Ovary (tissue), 9 donors: ENCODE data around the gene QTRT2. TPM values are rescaled to one million over a fixed set of nuclear protein-coding genes. Genes with fewer than 3 reads are reported as not detected.

Experiments used
- DNase-seq, 5 donors: peaks; one replicate each; pipeline ENCODE4 v3.0.0-alpha.2; 2019 to 2020
- H3K27ac ChIP-seq, 2 donors: fragments of 200-600 bp; one replicate each; pipeline versions ENCODE4 v1.5.1 to v1.8.0; 2019 to 2022
- H3K27me3 ChIP-seq: fragments of 200-600 bp; one replicate; pipeline ENCODE4 v1.8.0; 2022
- H3K36me3 ChIP-seq: fragments of 200-600 bp; sonication (generic); one replicate; pipeline ENCODE4 v1.5.1; 2019
- H3K4me1 ChIP-seq: one replicate; pipeline ENCODE4 v1.8.1; 2013; ENCODE audit warnings: mild to moderate bottlenecking, moderate library complexity; ENCODE audit not compliant: insufficient read depth
- H3K4me3 ChIP-seq: fragments of 200-600 bp; sonication (generic); one replicate; pipeline ENCODE4 v1.5.1; 2017
- H3K9me3 ChIP-seq, 2 donors: fragments of 200-600 bp in 1 of 2; sonication (generic) in 1 of 2; one replicate each; pipeline versions ENCODE4 v1.5.1 to v1.8.1; 2013 to 2019; ENCODE audit warnings: mild to moderate bottlenecking in 1 of 2, moderate library complexity in 1 of 2
- EP300 ChIP-seq: sonication (generic); formaldehyde crosslinking; IDR thresholded peaks from one replicate; pipeline ENCODE4 v1.6.1; 2017; ENCODE audit warnings: antibody characterized with exemption
- POLR2A ChIP-seq: fragments of 450-650 bp; IDR thresholded peaks from one replicate; pipeline ENCODE4 v1.6.1; 2017; ENCODE audit warnings: antibody characterized with exemption, mild to moderate bottlenecking, moderate library complexity
- WGBS, 3 donors: extraction: QIAGEN DNeasy Blood & Tissue Kit in 1 of 3; methylation state at CpG; one replicate each; pipeline versions ENCODE4 v1.1.5 to v1.1.7; 2013 to 2017; 5-methylcytosine and 5-hydroxymethylcytosine counted together
- intact Hi-C, 4 donors: fragments of 100-400 bp; cut with DNase I; formaldehyde crosslinking; loops; one replicate each; pipeline versions ENCODE4 v1.11.0 to v1.15.1; 2022 to 2023
- polyA plus RNA-seq, 2 donors: library from polyadenylated mRNA; stranded (reverse); fragments of 200-250 nt in 1 of 2; fragments of 350-450 nt in 1 of 2; fragmentation: Illumina TruSeq in 1 of 2; extraction: RNeasy Lipid Tissue Mini Kit (QIAGEN cat#74804) in 1 of 2; gene quantifications; one replicate each; pipeline ENCODE4 v1.2.3, GENCODE V29; 2013 to 2014
- total RNA-seq, 7 donors: library from RNA; depleted of rRNA in 2 of 7; stranded (reverse); fragments of >200 nt in 2 of 7; fragmentation: NEBNext Ultra II Directional in 3 of 7; extraction: Animal tissue kit (Norgen Biotek cat#: 25700) in 3 of 7; gene quantifications; one replicate each; pipeline versions ENCODE4 v1.1.0 to v1.2.4, GENCODE V29; 2016 to 2023
- TF ChIP-seq, protein P1 (sequence below), 3 donors: fragments of 450-650 bp in 2 of 3; fragments of 200-600 bp in 1 of 3; IDR thresholded peaks; one replicate each; pipeline versions ENCODE4 v1.5.1 to v1.8.0; 2016 to 2022; ENCODE audit warnings: antibody characterized with exemption in 3 of 3, mild to moderate bottlenecking in 1 of 3
- donor health status: DM: no; HTN: no; CAD: no; lungs with moderate emphysema.
- donor health status: DM: no; HTN: no; CAD: no.
- donor health status: Bipolar disorder and iron deficiency.
- donor health status: DM: yes; HTN: yes; CAD: no.
- donor health status: DM: no; HTN: no; CAD: no.
- donor health status: DM: yes; HTN: yes; CAD: no.

The QTRT2 gene
- total and polyA plus RNA-seq, 9 donors, result 6.4 to 32.6 (median 20.3) TPM

- Histone ChIP-seq H3K9me3 (no peaks in the 10 kb centered on the region), H3K4me3 (no peak overlapping the region), H3K36me3 (no peaks in the 10 kb centered on the region), H3K27ac (no peak overlapping the region), H3K4me1 (no peaks in the 10 kb centered on the region), H3K27me3 (no peaks in the 10 kb centered on the region)
- no peak for DNase-seq
- intact Hi-C loops, result no loop called here
- TF ChIP-seq POLR2A (no peak), EP300 (no peak)
- 85 to 93% (median 89%) methylated on average over 2 of the region's 2 CpGs for WGBS, 3 donors
Observed at GRCh38 chr3:114052216-114052615, 4.3 kb upstream of the QTRT2 start.

GRCh38 chr3:114057011-114057347 is 442 bp downstream of the QTRT2 start:
- Histone ChIP-seq H3K27ac (peak overlapping the region in 1 of 2 donors; percentile 36), H3K4me1 (peaks cover 4% of the 10 kb centered on the region), H3K36me3 (no peaks in the 10 kb centered on the region), H3K4me3 (peak overlapping the region; percentile 75), H3K27me3 (no peaks in the 10 kb centered on the region), H3K9me3 (no peaks in the 10 kb centered on the region)
- TF ChIP-seq EP300, result no peak
- TF ChIP-seq, protein P1, sequence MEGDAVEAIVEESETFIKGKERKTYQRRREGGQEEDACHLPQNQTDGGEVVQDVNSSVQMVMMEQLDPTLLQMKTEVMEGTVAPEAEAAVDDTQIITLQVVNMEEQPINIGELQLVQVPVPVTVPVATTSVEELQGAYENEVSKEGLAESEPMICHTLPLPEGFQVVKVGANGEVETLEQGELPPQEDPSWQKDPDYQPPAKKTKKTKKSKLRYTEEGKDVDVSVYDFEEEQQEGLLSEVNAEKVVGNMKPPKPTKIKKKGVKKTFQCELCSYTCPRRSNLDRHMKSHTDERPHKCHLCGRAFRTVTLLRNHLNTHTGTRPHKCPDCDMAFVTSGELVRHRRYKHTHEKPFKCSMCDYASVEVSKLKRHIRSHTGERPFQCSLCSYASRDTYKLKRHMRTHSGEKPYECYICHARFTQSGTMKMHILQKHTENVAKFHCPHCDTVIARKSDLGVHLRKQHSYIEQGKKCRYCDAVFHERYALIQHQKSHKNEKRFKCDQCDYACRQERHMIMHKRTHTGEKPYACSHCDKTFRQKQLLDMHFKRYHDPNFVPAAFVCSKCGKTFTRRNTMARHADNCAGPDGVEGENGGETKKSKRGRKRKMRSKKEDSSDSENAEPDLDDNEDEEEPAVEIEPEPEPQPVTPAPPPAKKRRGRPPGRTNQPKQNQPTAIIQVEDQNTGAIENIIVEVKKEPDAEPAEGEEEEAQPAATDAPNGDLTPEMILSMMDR (IDR thresholded peaks at IDR 0.05), result no peak
- TF ChIP-seq POLR2A, result no peak
- WGBS, 3 donors, result 0% methylated on average over 8 of the region's 8 CpGs
- no peak for DNase-seq
- intact Hi-C loops, result no loop called here

DNA sequence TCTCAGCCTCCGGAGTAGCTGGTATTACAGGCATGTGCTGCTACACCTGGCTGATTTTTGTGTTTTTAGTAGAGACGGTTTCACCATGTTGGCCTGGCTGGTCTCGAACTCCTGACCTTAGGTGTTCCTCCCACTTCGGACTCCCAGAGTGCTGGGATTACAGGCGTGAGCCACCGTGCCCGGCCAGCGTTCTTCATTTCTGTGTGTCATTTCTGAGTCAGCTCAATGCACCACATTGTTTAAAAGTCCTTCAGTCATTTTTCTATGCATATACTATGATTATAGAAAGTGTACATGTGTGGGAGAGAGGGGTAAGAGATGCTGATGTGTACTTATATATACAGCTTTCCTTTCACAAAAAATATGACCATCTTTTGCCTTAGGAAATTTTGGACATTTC is 2.1 kb downstream of the QTRT2 start:
- no peak for TF ChIP-seq EP300
- TF ChIP-seq, protein P1 (IDR thresholded peaks at IDR 0.05), result no peak
- no peak for TF ChIP-seq POLR2A
- H3K9me3 ChIP-seq, result no peaks in the 10 kb centered on the region
- no peak overlapping the region for H3K4me3 ChIP-seq
- peaks cover 4% of the 10 kb centered on the region for H3K4me1 ChIP-seq
- H3K27ac ChIP-seq, result no peak overlapping the region
- no peaks in the 10 kb centered on the region for H3K36me3 ChIP-seq
- WGBS, 3 donors, result 87 to 94% (median 89%) methylated on average over 8 of the region's 8 CpGs
- DNase-seq, result no peak
- intact Hi-C loops, result no loop called here
- H3K27me3 ChIP-seq, result no peaks in the 10 kb centered on the region

DNA sequence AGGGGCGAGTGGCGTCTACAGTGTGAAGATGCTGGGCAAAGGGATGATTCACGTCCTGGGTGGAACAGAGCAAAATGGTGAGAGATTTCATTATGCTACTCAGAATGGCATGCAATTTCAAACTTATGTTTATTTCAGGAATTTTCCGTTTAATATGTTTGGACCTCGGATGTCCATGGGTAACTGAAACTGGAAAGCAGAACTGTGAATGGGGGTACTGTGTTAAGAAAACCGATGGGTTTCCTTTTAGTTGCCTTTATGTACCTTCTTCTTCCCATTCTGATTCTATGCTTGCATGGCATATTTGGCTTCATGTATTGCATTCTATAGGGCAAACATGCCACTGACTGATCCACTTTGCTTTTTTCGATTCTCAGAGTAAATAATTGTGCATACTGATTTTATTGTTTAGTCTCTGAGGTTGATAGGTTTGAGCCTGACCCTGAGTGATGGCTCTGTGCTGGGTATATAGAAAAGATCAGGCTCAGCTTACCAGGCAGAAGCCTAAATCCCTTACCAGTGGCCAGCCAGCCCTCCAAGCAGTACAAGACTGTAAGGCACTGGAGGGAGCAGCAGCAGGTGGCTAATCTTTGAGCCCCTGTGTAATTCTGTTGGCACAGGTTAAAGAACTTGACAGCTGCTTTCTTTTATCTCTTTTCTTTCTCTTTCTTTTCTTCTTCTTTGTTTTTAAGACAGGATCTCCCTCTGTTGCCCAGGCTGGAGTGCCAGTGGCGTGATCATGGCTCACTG is 4.5 kb downstream of the QTRT2 start:
- no peak overlapping the region for H3K27ac ChIP-seq
- 93 to 94% (median 93%) methylated on average over 8 of the region's 8 CpGs for WGBS, 3 donors
- no peaks in the 10 kb centered on the region for H3K9me3 ChIP-seq
- no peak for DNase-seq
- intact Hi-C loops, result no loop called here
- no peaks in the 10 kb centered on the region for H3K36me3 ChIP-seq
- no peak overlapping the region for H3K4me3 ChIP-seq
- no peaks in the 10 kb centered on the region for H3K27me3 ChIP-seq
- no peak for TF ChIP-seq EP300
- no peak for TF ChIP-seq POLR2A
- TF ChIP-seq, protein P1 (IDR thresholded peaks at IDR 0.05), result no peak
- H3K4me1 ChIP-seq, result peaks cover 4% of the 10 kb centered on the region

DNA sequence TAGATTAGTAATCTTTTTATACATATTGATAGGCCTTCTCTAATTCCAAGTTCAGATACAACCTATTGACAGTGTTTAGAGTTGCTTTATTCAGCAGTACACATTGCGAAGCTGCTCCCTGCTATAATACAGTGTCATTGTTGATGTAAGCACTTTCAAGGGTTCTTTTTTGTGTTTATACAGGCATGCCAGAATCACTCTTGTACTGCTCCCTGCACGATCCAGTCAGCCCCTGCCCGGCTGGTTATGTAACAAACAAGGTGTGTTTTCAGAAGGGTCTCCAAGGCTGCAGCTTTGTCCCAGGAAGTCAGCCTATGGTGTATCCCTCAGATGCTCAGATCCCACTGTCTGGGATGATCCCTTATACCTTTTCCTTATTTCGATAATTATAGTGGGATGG is 11.3 kb downstream of the QTRT2 start:
- no peak overlapping the region for H3K4me3 ChIP-seq
- 81 to 91% (median 84%) methylated on average over 4 of the region's 4 CpGs for WGBS, 3 donors
- no peaks in the 10 kb centered on the region for H3K27me3 ChIP-seq
- DNase-seq, result no peak
- H3K9me3 ChIP-seq, result no peaks in the 10 kb centered on the region
- TF ChIP-seq, protein P1 (IDR thresholded peaks at IDR 0.05), result no peak
- TF ChIP-seq EP300, result no peak
- TF ChIP-seq POLR2A, result no peak
- intact Hi-C loops, result no loop called here
- H3K36me3 ChIP-seq, result no peaks in the 10 kb centered on the region
- H3K4me1 ChIP-seq, result no peaks in the 10 kb centered on the region
- H3K27ac ChIP-seq, result no peak overlapping the region
